GM03348 (cell line): ENCODE measurements around the gene HNRNPA1L2.
"Not testable (repeated sequence)": the region's sequence is repeated elsewhere in the genome, so short reads cannot be mapped to it uniquely, and the experiment has no call there.

Experiments
- DNase-seq: peaks from one replicate; pipeline ENCODE4 v3.0.0; 2012; ENCODE audit warnings: low spot score

The HNRNPA1L2 gene

GRCh38 chr13:52646967-52647366 lies 4.7 kb downstream of the HNRNPA1L2 start:
- DNase-seq: no peak

DNA sequence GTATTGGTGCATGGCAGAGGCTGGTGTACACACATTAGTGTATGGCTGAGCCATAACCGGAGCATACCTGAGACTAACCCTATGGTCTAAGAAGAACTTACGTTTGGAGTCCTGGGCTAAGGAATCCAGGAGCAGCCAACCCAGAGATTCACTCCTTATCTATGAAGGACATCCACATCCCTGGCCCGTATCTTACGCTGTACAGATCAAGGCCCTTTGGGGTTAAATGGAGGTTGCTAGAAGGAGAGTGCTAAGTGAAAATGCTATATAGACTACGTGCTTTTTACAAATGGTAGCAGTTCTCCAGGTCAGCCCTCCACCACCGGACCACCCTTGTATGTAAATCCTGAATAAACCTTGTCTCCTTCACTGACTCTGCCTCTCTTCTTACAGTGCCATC lies 8.5 kb downstream of the HNRNPA1L2 start:
- DNase-seq: no peak

GRCh38 chr13:52651897-52652195 lies 9.6 kb downstream of the HNRNPA1L2 start:
- peak; percentile 57 for DNase-seq

- peak; percentile 97 for DNase-seq
Observed at GRCh38 chr13:52652196-52652979, 10.2 kb downstream of the HNRNPA1L2 start, which contains the start of gene SUGT1. SUGT1 (plus strand) TSS chr13:52652836; CDS start chr13:52652921, 85 bp downstream.

DNA sequence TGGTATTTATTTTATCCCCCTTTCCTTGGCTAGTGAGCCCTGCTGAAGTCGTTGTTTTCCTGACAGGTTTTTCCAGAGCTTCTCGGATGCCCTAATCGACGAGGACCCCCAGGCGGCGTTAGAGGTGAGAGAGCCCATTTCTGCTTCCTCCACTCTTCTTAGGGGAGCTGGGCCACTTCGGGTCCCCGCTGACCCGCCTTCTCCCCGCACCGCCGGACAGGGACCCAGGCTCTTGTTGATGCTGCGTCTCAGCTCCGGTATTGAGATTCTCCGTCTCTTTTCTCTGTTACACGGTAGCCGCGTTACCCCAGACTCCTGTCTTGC lies 10.7 kb downstream of the HNRNPA1L2 start:
- peak; percentile 48 for DNase-seq

DNA sequence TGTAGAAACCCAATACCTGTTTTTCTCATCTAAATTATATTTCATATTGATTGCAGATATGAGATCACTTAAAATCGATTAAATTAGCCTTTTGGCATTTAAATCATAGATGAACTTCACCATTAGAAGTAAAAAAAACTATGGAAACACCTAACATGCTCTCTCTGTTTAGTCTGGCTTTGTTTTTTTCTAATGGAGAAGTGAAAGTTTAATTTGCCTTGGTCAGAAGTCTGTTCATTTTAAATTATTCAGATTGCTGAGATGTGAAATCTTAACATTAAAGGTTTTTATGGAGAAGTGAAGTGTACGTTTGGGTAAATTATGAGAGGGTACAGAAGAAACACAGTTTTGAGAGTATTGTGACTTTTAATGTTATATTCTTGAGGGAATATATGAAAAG lies 17.1 kb downstream of the HNRNPA1L2 start:
- DNase-seq: no peak

GRCh38 chr13:52664272-52664671 lies 22.0 kb downstream of the HNRNPA1L2 start:
- no peak for DNase-seq

GRCh38 chr13:52665325-52665724 lies 23.1 kb downstream of the HNRNPA1L2 start:
- DNase-seq: peak; percentile 33

GRCh38 chr13:52669677-52670076 lies 27.4 kb downstream of the HNRNPA1L2 start:
- no peak for DNase-seq

- DNase-seq: no peak
Observed at GRCh38 chr13:52670726-52671125, 28.5 kb downstream of the HNRNPA1L2 start.

DNA sequence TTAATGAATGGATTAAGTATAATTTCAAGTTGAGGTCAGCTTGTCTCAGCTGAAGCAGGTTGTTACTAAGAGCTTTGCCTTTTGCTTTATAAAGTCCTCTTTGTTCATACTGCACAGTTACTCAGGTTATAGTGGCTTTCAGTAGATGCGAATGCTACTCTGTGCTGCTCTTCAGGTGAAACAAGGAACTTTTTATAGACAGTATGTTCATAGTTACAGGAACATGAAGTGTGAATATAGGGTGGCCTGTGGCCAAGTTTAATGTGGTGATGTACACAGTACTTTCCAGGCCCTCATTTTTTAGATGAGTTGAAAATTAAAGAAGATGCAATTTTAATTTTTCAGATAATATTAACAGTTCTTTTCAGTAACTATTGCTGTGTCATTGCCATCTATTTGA lies 31.2 kb downstream of the HNRNPA1L2 start:
- no peak for DNase-seq

DNA sequence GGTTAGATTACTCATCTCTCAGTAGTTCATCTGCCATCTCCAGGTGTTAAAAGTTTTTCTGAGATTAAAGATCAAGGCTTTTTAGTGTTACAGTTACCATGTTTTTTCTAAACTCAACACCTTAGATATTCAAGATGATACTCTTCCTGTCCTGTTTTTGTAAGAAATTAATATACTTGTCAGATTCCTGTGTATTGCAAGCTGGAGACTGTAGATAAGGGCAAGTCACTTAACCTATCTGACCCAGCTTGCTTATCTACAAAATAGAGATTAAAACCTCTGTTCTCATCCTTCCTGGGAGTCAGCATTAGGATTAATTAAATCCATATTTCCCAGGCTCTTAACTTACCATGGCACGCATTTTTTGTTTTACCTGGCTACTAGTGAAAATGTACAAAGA lies 35.6 kb downstream of the HNRNPA1L2 start:
- no peak for DNase-seq

GRCh38 chr13:52685806-52686205 lies 43.6 kb downstream of the HNRNPA1L2 start:
- not testable (repeated sequence) for DNase-seq

- no peak for DNase-seq
Observed at GRCh38 chr13:52686376-52686775, 44.1 kb downstream of the HNRNPA1L2 start.
